HEK293 (cell line): Measurements from ENCODE around the gene DOK7.
"Not testable (repeated sequence)": the region's sequence is repeated elsewhere in the genome, so short reads cannot be mapped to it uniquely, and the experiment has no call there.

Experiments used
- CTCF ChIA-PET: fragments of 350-600 bp; formaldehyde crosslinking; extraction: SDS; loops from one replicate; lab custom pipeline; 2021; ENCODE audit warnings: antibody characterized with exemption; lab: Yijun Ruan, JAX
- POLR2A ChIA-PET: fragments of 300-600 bp; formaldehyde crosslinking; extraction: SDS; loops from one replicate; lab custom pipeline; 2020; ENCODE audit warnings: antibody characterized with exemption, inconsistent platforms; lab: Yijun Ruan, JAX
- H3K27ac ChIP-seq: fragments of 200-500 bp; sonication (Bioruptor generic); 2 replicates; pipeline ENCODE4 v1.5.1; 2014; ENCODE audit warnings: low read depth, low read length, control low read depth, inconsistent platforms; ENCODE audit errors: extremely low read depth
- H3K36me3 ChIP-seq, 2 experiments: fragments of 200-500 bp in 1 of 2; sonication (Bioruptor generic) in 1 of 2; 1 replicate in 1 of 2; 2 replicates in 1 of 2; pipeline ENCODE4 v1.5.1; 2014 to 2017; ENCODE audit warnings: inconsistent platforms in 2 of 2, low read length in 2 of 2; ENCODE audit not compliant: control insufficient read depth in 2 of 2, insufficient read depth in 1 of 2
- H3K4me1 ChIP-seq: fragments of 200-500 bp; sonication (Bioruptor generic); 2 replicates; pipeline ENCODE4 v1.5.1; 2014; ENCODE audit warnings: mild to moderate bottlenecking, low read length, inconsistent platforms; ENCODE audit not compliant: control insufficient read depth, insufficient read depth
- H3K4me3 ChIP-seq: 2 replicates; pipeline ENCODE4 v1.5.1; 2011; ENCODE audit warnings: low read depth, mild to moderate bottlenecking, control low read depth, low read length, moderate library complexity
- H3K9me3 ChIP-seq: fragments of 200-500 bp; sonication (Bioruptor generic); 2 replicates; pipeline ENCODE4 v1.5.1; 2014; ENCODE audit warnings: low read depth, low read length, inconsistent platforms; ENCODE audit not compliant: control insufficient read depth, insufficient read depth
- BCL6B ChIP-seq: fragments of 450-650 bp; formaldehyde crosslinking; IDR thresholded peaks from 2 replicates; pipeline ENCODE4 v1.5.1; 2017; ENCODE audit warnings: missing biosample characterization, missing genetic modification characterization
- KLF1 ChIP-seq: fragments of 450-650 bp; formaldehyde crosslinking; IDR thresholded peaks from 2 replicates; pipeline ENCODE4 v1.5.1; 2016; ENCODE audit warnings: missing biosample characterization, missing genetic modification characterization
- ZBTB49 ChIP-seq: fragments of 450-650 bp; formaldehyde crosslinking; IDR thresholded peaks from 2 replicates; pipeline ENCODE4 v1.5.1; 2016; ENCODE audit warnings: missing biosample characterization, missing genetic modification characterization, low read depth
- ZNF133 ChIP-seq: fragments of 450-650 bp; formaldehyde crosslinking; IDR thresholded peaks from 2 replicates; pipeline ENCODE4 v1.5.1; 2016; ENCODE audit warnings: missing biosample characterization, missing genetic modification characterization
- ZNF324 ChIP-seq: fragments of 450-650 bp; formaldehyde crosslinking; IDR thresholded peaks from 2 replicates; pipeline ENCODE4 v1.5.1; 2016; ENCODE audit warnings: missing biosample characterization, missing genetic modification characterization
- ZNF341 ChIP-seq: fragments of 450-650 bp; formaldehyde crosslinking; IDR thresholded peaks from 2 replicates; pipeline ENCODE4; 2016; ENCODE audit warnings: low read depth, missing biosample characterization, missing genetic modification characterization
- ZNF37A ChIP-seq: fragments of 450-650 bp; IDR thresholded peaks from 2 replicates; pipeline ENCODE4 v1.5.1; 2018; ENCODE audit warnings: missing biosample characterization, missing genetic modification characterization
- ZNF544 ChIP-seq: fragments of 450-650 bp; formaldehyde crosslinking; IDR thresholded peaks from 2 replicates; pipeline ENCODE4 v1.5.0; 2017; ENCODE audit warnings: missing biosample characterization, missing genetic modification characterization
- ZNF623 ChIP-seq: fragments of 450-650 bp; formaldehyde crosslinking; IDR thresholded peaks from 2 replicates; pipeline ENCODE4 v1.5.1; 2016; ENCODE audit warnings: missing biosample characterization, missing genetic modification characterization
- ZNF670 ChIP-seq: fragments of 450-650 bp; formaldehyde crosslinking; IDR thresholded peaks from 2 replicates; pipeline ENCODE4 v1.5.1; 2016; ENCODE audit warnings: missing biosample characterization, missing genetic modification characterization, low read depth
- TF ChIP-seq, protein P1 (sequence below): fragments of 450-650 bp; formaldehyde crosslinking; IDR thresholded peaks from 2 replicates; pipeline ENCODE4 v1.5.1; 2016; ENCODE audit warnings: missing biosample characterization, missing genetic modification characterization
- TF ChIP-seq, protein P2 (sequence below): fragments of 450-650 bp; formaldehyde crosslinking; IDR thresholded peaks from 2 replicates; pipeline ENCODE4 v1.5.1; 2016; ENCODE audit warnings: missing biosample characterization, missing genetic modification characterization
- TF ChIP-seq, protein P3 (sequence below): fragments of 450-650 bp; formaldehyde crosslinking; IDR thresholded peaks from 2 replicates; pipeline ENCODE4 v1.5.0; 2017; ENCODE audit warnings: missing biosample characterization, missing genetic modification characterization, borderline replicate concordance
- TF ChIP-seq, protein P4 (sequence below): fragments of 450-650 bp; formaldehyde crosslinking; IDR thresholded peaks from 2 replicates; pipeline ENCODE4 v1.5.1; 2016; ENCODE audit warnings: missing biosample characterization, missing genetic modification characterization
- TF ChIP-seq, protein P5 (sequence below): fragments of 450-650 bp; formaldehyde crosslinking; IDR thresholded peaks from 2 replicates; pipeline ENCODE4 v1.5.1; 2016; ENCODE audit warnings: missing biosample characterization, missing genetic modification characterization, low read depth

DOK7 gene

GRCh38 chr4:3458371-3458770, 4.7 kb upstream of the DOK7 start (continued):
- TF ChIP-seq, protein P1, sequence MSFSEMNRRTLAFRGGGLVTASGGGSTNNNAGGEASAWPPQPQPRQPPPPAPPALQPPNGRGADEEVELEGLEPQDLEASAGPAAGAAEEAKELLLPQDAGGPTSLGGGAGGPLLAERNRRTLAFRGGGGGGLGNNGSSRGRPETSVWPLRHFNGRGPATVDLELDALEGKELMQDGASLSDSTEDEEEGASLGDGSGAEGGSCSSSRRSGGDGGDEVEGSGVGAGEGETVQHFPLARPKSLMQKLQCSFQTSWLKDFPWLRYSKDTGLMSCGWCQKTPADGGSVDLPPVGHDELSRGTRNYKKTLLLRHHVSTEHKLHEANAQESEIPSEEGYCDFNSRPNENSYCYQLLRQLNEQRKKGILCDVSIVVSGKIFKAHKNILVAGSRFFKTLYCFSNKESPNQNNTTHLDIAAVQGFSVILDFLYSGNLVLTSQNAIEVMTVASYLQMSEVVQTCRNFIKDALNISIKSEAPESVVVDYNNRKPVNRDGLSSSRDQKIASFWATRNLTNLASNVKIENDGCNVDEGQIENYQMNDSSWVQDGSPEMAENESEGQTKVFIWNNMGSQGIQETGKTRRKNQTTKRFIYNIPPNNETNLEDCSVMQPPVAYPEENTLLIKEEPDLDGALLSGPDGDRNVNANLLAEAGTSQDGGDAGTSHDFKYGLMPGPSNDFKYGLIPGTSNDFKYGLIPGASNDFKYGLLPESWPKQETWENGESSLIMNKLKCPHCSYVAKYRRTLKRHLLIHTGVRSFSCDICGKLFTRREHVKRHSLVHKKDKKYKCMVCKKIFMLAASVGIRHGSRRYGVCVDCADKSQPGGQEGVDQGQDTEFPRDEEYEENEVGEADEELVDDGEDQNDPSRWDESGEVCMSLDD = no peak
- TF ChIP-seq ZNF544 = no peak

DNA sequence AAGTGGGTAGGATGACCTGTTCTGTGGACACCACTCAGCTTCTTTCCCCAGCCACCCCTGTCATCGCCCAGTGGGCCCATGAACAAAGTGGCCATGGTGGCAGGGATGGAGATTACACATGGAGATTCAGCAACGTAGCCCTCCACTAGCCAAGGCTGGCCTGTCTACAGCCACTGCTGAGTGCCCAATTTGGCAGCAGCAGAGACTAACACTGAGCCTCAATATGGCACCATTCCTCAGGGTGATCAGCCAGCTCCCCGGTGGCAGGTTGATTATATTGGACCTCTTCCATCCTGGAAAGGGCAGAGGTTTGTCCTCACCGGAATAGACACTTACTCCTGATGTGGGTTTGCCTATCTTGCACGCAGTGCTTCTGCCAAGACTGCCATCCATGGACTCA, 4.0 kb upstream of the DOK7 start:
- H3K9me3 ChIP-seq, H3K27ac ChIP-seq, CTCF ChIA-PET, H3K4me1 ChIP-seq, POLR2A ChIA-PET, H3K4me3 ChIP-seq, H3K36me3 ChIP-seq: not testable (repeated sequence)

DNA sequence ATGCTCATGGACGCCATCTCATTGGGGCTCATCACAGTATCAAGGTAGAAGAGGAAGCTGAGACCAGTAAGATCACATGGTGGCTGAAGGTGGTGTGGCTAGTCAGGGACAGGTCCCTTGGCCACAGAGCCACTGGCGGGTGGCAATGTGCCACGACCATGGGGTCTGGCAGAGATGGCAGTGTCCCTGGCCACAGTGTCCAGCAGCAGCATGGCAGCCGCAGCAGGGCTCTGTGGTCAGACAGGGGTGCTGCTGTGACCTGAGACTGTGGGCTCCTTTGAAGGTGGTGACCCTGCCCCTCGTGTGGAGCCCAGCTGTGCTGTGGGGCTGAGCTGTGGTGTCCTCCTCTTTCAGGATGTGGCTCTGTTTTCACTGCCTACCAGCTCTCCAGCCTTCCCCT, 2.2 kb upstream of the DOK7 start:
- CTCF ChIA-PET = interaction anchor here (0.6 kb wide), 1 partner anchor 438 kb away, joined by 3 read pairs; no protein-coding TSS in a partner anchor
- Histone ChIP-seq H3K4me3 (no peak overlapping the region), H3K9me3 (no peaks in the 10 kb centered on the region), H3K4me1 (no peaks in the 10 kb centered on the region), H3K27ac (no peak overlapping the region), H3K36me3 (no peaks in the 10 kb centered on the region)
- POLR2A ChIA-PET = no interaction called here
- TF ChIP-seq, protein P2, sequence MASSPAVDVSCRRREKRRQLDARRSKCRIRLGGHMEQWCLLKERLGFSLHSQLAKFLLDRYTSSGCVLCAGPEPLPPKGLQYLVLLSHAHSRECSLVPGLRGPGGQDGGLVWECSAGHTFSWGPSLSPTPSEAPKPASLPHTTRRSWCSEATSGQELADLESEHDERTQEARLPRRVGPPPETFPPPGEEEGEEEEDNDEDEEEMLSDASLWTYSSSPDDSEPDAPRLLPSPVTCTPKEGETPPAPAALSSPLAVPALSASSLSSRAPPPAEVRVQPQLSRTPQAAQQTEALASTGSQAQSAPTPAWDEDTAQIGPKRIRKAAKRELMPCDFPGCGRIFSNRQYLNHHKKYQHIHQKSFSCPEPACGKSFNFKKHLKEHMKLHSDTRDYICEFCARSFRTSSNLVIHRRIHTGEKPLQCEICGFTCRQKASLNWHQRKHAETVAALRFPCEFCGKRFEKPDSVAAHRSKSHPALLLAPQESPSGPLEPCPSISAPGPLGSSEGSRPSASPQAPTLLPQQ (tag by site-specific recombination) = no peak
- TF ChIP-seq ZNF37A = no peak
- TF ChIP-seq, protein P3, sequence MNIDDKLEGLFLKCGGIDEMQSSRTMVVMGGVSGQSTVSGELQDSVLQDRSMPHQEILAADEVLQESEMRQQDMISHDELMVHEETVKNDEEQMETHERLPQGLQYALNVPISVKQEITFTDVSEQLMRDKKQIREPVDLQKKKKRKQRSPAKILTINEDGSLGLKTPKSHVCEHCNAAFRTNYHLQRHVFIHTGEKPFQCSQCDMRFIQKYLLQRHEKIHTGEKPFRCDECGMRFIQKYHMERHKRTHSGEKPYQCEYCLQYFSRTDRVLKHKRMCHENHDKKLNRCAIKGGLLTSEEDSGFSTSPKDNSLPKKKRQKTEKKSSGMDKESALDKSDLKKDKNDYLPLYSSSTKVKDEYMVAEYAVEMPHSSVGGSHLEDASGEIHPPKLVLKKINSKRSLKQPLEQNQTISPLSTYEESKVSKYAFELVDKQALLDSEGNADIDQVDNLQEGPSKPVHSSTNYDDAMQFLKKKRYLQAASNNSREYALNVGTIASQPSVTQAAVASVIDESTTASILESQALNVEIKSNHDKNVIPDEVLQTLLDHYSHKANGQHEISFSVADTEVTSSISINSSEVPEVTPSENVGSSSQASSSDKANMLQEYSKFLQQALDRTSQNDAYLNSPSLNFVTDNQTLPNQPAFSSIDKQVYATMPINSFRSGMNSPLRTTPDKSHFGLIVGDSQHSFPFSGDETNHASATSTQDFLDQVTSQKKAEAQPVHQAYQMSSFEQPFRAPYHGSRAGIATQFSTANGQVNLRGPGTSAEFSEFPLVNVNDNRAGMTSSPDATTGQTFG (tag by site-specific recombination) = no peak
- TF ChIP-seq, protein P4, sequence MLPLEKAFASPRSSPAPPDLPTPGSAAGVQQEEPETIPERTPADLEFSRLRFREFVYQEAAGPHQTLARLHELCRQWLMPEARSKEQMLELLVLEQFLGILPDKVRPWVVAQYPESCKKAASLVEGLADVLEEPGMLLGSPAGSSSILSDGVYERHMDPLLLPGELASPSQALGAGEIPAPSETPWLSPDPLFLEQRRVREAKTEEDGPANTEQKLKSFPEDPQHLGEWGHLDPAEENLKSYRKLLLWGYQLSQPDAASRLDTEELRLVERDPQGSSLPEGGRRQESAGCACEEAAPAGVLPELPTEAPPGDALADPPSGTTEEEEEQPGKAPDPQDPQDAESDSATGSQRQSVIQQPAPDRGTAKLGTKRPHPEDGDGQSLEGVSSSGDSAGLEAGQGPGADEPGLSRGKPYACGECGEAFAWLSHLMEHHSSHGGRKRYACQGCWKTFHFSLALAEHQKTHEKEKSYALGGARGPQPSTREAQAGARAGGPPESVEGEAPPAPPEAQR (tag by site-specific recombination) = no peak
- TF ChIP-seq, protein P5, sequence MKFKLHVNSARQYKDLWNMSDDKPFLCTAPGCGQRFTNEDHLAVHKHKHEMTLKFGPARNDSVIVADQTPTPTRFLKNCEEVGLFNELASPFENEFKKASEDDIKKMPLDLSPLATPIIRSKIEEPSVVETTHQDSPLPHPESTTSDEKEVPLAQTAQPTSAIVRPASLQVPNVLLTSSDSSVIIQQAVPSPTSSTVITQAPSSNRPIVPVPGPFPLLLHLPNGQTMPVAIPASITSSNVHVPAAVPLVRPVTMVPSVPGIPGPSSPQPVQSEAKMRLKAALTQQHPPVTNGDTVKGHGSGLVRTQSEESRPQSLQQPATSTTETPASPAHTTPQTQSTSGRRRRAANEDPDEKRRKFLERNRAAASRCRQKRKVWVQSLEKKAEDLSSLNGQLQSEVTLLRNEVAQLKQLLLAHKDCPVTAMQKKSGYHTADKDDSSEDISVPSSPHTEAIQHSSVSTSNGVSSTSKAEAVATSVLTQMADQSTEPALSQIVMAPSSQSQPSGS (tag by site-specific recombination) = no peak
- TF ChIP-seq ZBTB49 (tag by site-specific recombination) = no peak
- no peak for TF ChIP-seq ZNF324 (tag by site-specific recombination)
- no peak for TF ChIP-seq ZNF341 (tag by site-specific recombination)
- TF ChIP-seq ZNF670 = no peak
- TF ChIP-seq KLF1 (tag by site-specific recombination) = no peak
- no peak for TF ChIP-seq BCL6B (tag by site-specific recombination)
- no peak for TF ChIP-seq ZNF133 (tag by site-specific recombination)
- TF ChIP-seq ZNF623 = no peak
